Measurements from ENCODE around the gene ERN1.

ERN1 gene

GRCh38 chr17:64069143-64069542, 60.8 kb downstream of the ERN1 start:
- no peak for TF ChIP-seq CTCF (IDR thresholded peaks at IDR 0.05; ENCODE audit: low read length, missing control alignments)
- no peak overlapping the region for H3K4me3 ChIP-seq (replicated peaks; ENCODE audit: low read depth, low read length)
- DNase-seq (ENCODE audit: low read depth): no peak

GRCh38 chr17:64067657-64068056, 62.3 kb downstream of the ERN1 start:
- TF ChIP-seq CTCF (IDR thresholded peaks at IDR 0.05; ENCODE audit: low read length, missing control alignments): no peak
- H3K4me3 ChIP-seq (replicated peaks; ENCODE audit: low read depth, low read length): no peak overlapping the region
- DNase-seq (ENCODE audit: low read depth): no peak

- DNase-seq (ENCODE audit: low read depth): no peak
- TF ChIP-seq CTCF (IDR thresholded peaks at IDR 0.05; ENCODE audit: low read length, missing control alignments): no peak
- H3K4me3 ChIP-seq (replicated peaks; ENCODE audit: low read depth, low read length): no peak overlapping the region
Observed at GRCh38 chr17:64066716-64067115, 63.2 kb downstream of the ERN1 start.

GRCh38 chr17:64065161-64065560, 64.8 kb downstream of the ERN1 start:
- no peak for TF ChIP-seq CTCF (IDR thresholded peaks at IDR 0.05; ENCODE audit: low read length, missing control alignments)
- no peak for DNase-seq (ENCODE audit: low read depth)
- H3K4me3 ChIP-seq (replicated peaks; ENCODE audit: low read depth, low read length): no peak overlapping the region

- TF ChIP-seq CTCF (IDR thresholded peaks at IDR 0.05; ENCODE audit: low read length, missing control alignments): no peak
- H3K4me3 ChIP-seq (replicated peaks; ENCODE audit: low read depth, low read length): no peak overlapping the region
- DNase-seq (ENCODE audit: low read depth): no peak
Observed at GRCh38 chr17:64064331-64064730, 65.6 kb downstream of the ERN1 start.

- peak; percentile 51 for TF ChIP-seq CTCF (IDR thresholded peaks at IDR 0.05; ENCODE audit: low read length, missing control alignments)
- peak; percentile 67 for DNase-seq (ENCODE audit: low read depth)
- no peak overlapping the region for H3K4me3 ChIP-seq (replicated peaks; ENCODE audit: low read depth, low read length)
Observed at GRCh38 chr17:64063766-64064224, 66.1 kb downstream of the ERN1 start.

- H3K4me3 ChIP-seq (replicated peaks; ENCODE audit: low read depth, low read length): no peak overlapping the region
- no peak for TF ChIP-seq CTCF (IDR thresholded peaks at IDR 0.05; ENCODE audit: low read length, missing control alignments)
- DNase-seq (ENCODE audit: low read depth): no peak
Observed at GRCh38 chr17:64063088-64063487, 66.9 kb downstream of the ERN1 start.

Measured in fibroblast of pulmonary artery (primary cell).